HG03442 (cell line): ENCODE results near the gene PIGH.
"Not testable (repeated sequence)": the region's sequence is repeated elsewhere in the genome, so short reads cannot be mapped to it uniquely, and the experiment has no call there.

ENCODE experiments used
- ATAC-seq: cut with Tn5 transposase; IDR thresholded peaks from one replicate; pipeline ENCODE4 v1.9.1; 2021; ENCODE audit warnings: mild to moderate bottlenecking, moderate library complexity; ENCODE audit not compliant: unreplicated experiment

PIGH gene

GRCh38 chr14:67553547-67553946 is 46.5 kb downstream of the PIGH start:
- ATAC-seq, result no peak

- no peak for ATAC-seq
Observed at GRCh38 chr14:67551940-67552339, 48.1 kb downstream of the PIGH start.

GRCh38 chr14:67551123-67551522 is 48.9 kb downstream of the PIGH start:
- ATAC-seq, result no peak

- no peak for ATAC-seq
Observed at GRCh38 chr14:67549734-67550133, 50.3 kb downstream of the PIGH start.

- no peak for ATAC-seq
Observed at GRCh38 chr14:67547224-67547780, 52.8 kb downstream of the PIGH start.

GRCh38 chr14:67544590-67544989 is 55.5 kb downstream of the PIGH start:
- ATAC-seq, result no peak

- not testable (repeated sequence) for ATAC-seq
Observed at GRCh38 chr14:67542620-67543019, 57.4 kb downstream of the PIGH start.

GRCh38 chr14:67541448-67542387 is 58.4 kb downstream of the PIGH start:
- ATAC-seq, result no peak
